Measurements from ENCODE around the gene OR1J2.

The OR1J2 gene, protein sequence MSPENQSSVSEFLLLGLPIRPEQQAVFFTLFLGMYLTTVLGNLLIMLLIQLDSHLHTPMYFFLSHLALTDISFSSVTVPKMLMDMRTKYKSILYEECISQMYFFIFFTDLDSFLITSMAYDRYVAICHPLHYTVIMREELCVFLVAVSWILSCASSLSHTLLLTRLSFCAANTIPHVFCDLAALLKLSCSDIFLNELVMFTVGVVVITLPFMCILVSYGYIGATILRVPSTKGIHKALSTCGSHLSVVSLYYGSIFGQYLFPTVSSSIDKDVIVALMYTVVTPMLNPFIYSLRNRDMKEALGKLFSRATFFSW

DNA sequence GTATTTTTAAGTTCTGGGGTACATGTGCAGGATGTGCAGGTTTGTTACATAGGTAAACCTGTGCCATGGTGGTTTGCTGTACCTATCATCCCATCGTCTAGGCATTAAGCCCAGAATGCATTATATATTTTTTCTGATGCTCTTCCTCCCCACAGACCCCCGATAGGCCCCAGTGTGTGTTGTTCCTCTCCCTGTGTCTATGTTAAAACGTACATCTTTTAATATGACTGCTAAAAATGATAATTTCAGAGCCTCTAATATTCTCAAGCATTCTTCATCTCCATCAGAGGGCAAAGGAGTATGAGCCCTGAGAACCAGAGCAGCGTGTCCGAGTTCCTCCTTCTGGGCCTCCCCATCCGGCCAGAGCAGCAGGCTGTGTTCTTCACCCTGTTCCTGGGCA lies at the start of gene OR1J2:
OR1J2 (plus strand) TSS at position 301 of the 400 bp plus-strand sequence; CDS start at position 301, 0 bp downstream.
- DNase-seq (ENCODE audit: low read depth) = no peak
- no peak within 1 kb of the TSS for H3K4me3 ChIP-seq (ENCODE audit: low read depth, low read length)
- TF ChIP-seq, protein P1, sequence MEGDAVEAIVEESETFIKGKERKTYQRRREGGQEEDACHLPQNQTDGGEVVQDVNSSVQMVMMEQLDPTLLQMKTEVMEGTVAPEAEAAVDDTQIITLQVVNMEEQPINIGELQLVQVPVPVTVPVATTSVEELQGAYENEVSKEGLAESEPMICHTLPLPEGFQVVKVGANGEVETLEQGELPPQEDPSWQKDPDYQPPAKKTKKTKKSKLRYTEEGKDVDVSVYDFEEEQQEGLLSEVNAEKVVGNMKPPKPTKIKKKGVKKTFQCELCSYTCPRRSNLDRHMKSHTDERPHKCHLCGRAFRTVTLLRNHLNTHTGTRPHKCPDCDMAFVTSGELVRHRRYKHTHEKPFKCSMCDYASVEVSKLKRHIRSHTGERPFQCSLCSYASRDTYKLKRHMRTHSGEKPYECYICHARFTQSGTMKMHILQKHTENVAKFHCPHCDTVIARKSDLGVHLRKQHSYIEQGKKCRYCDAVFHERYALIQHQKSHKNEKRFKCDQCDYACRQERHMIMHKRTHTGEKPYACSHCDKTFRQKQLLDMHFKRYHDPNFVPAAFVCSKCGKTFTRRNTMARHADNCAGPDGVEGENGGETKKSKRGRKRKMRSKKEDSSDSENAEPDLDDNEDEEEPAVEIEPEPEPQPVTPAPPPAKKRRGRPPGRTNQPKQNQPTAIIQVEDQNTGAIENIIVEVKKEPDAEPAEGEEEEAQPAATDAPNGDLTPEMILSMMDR (IDR thresholded peaks at IDR 0.05; ENCODE audit: low read depth, low read length, missing control alignments) = no peak
- in situ Hi-C loops (cut with HindIII; ENCODE audit: low sequenced_read_pairs) = no loop called here

DNA sequence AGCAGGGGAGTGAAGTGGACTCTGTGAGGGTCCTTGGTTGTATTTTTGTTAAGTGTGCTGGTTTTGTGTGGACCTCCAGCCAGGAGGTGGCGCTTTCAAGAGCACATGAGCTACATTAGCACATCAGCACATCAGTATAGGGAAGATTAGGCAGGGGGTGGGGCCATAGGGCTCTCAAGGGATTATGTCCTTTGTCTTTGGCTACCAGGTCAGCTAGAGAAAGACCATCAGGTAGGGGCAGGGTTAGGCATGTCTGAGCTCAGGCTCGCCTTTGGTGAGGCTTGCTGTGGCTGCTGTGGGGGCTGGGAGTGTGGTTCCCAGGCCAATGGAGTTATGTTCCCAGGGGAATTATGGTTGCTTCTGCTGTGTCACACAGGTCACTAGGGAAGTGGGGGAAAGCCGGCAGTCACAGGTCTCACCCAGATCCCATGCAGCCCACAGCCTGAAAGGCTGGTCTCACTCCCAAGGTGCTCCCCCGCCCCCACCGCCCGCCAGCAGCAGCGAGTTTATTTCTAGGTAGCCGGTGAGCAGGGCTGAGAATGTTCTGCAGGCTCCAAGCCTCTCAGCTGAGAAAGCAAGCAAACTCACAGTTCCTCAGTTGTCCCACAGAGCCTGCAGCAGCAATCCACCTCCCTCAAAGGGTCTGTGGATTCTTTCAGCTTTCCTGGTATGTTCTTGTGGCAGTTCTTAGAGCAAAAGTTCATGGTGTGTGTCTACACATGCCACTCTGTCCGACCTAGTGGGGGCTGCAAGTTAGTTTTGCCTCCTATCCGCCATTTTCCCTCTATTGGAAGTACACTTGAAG lies 46.6 kb upstream of the OR1J2 start:
- TF ChIP-seq, protein P1 (IDR thresholded peaks at IDR 0.05; ENCODE audit: low read depth, low read length, missing control alignments) = peak; percentile 15
- in situ Hi-C loops (cut with HindIII; ENCODE audit: low sequenced_read_pairs) = no loop called here
- peak overlapping the region; percentile 26 for H3K4me3 ChIP-seq (ENCODE audit: low read depth, low read length)
- DNase-seq (ENCODE audit: low read depth) = no peak

DNA sequence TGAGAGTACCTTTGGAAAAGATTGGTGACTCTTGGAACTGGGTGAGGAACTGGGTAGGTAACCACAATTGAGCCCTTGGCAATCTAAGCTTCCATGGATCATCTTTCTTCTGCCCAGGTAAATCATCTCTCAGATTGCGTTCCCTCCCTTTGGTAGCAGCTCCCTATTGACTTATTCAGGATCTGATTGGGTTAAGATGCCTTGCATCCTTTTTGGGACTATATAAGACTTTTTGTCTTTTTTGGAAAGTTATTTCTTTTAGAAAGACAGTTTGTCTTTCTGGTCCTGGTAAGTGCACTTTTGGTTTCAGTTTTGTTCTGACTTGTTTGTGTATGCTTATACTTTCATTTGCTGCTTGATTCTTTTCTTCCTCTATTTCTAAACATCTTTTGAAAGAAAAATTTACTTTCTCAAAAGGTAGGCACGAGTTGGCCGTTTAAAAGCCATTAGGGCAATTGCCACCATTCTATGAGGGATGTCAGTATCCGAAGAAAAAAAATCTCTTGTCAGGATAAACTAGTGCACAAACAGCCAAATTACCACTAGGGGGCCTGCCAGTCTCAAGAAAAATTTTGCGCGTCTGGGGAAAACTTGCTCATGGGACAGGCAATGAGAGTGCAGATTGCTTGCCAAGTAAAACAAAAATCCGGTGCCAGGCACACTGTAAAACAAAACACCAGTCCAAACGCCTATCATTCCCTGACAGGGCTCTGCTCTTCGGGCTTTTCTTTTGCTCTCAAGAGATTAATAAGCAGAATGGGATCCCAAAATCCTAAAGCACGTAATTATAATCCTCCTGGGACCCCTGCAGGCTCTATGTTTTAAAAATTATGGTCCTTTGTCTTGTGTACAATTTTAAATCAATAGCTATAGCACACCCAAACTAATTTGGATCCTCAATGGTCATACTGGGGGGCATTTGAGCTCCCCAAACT lies 45.7 kb upstream of the OR1J2 start:
- in situ Hi-C loops (cut with HindIII; ENCODE audit: low sequenced_read_pairs) = no loop called here
- TF ChIP-seq, protein P1 (IDR thresholded peaks at IDR 0.05; ENCODE audit: low read depth, low read length, missing control alignments) = peak; percentile 83
- peak overlapping the region; percentile 26 for H3K4me3 ChIP-seq (ENCODE audit: low read depth, low read length)
- peak; percentile 70 for DNase-seq (ENCODE audit: low read depth)

DNA sequence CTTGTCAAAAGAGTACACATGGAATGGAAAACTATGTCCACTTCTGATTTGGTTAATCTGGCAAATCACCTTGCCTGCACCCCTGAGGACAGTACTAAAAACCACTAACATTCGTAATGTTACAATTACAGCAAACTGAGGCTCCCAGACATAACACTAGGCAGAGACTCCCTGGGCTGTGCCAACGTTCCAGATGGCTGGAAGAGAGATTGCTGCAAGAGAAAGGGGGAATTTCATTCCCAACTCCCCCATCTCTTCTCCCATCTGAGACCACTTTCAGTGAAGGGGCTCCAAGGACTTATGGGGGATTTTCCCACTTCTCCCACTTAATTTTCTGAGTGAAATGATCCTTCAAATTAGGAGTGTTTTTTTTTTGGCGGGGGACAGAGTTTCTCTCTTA lies 44.1 kb upstream of the OR1J2 start:
- TF ChIP-seq, protein P1 (IDR thresholded peaks at IDR 0.05; ENCODE audit: low read depth, low read length, missing control alignments) = no peak
- no peak overlapping the region for H3K4me3 ChIP-seq (ENCODE audit: low read depth, low read length)
- no peak for DNase-seq (ENCODE audit: low read depth)
- in situ Hi-C loops (cut with HindIII; ENCODE audit: low sequenced_read_pairs) = no loop called here

DNA sequence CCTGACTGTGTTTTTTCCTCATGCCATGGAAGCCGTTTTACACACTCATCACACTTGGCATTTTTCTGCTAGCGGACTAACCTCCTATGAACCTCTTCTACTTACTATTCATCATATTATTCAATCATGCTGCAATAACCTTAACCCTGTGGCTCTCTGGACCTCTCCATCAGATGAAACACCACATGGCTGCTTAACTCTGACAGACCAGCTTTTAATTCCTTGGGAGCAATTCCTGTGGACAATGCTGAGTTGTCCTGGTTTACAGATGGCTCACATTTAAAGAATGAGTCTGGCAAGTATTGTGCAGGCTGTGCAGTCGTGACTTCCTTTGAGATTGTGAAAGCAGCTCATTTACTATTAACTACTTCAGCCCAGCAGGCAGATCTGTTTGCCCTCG lies 41.9 kb upstream of the OR1J2 start:
- TF ChIP-seq, protein P1 (IDR thresholded peaks at IDR 0.05; ENCODE audit: low read depth, low read length, missing control alignments) = no peak
- no peak overlapping the region for H3K4me3 ChIP-seq (ENCODE audit: low read depth, low read length)
- DNase-seq (ENCODE audit: low read depth) = no peak
- in situ Hi-C loops (cut with HindIII; ENCODE audit: low sequenced_read_pairs) = no loop called here

DNA sequence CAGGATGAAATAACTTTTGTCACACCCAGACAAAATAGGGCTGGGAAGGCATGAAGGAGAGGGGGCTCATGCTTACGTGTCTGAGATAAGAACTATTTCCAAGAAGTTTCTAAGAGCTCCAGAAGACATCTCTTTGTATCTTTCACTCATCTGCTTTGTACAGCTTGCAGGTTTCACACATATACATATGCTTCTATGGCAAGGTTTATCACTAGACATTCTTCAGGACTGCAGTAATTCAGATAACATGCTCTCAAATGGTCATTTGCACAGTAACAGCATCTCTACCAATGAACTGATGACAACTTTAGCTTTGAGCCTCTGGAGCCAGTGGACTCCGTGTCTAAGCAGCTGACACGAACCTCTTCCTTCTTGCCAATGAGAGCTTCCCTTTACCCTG lies 36.0 kb upstream of the OR1J2 start:
- TF ChIP-seq, protein P1 (IDR thresholded peaks at IDR 0.05; ENCODE audit: low read depth, low read length, missing control alignments) = no peak
- in situ Hi-C loops (cut with HindIII; ENCODE audit: low sequenced_read_pairs) = no loop called here
- no peak overlapping the region for H3K4me3 ChIP-seq (ENCODE audit: low read depth, low read length)
- DNase-seq (ENCODE audit: low read depth) = no peak

Measured in astrocyte of the cerebellum (primary cell).